GM12892 (cell line): ENCODE results near the gene MISP.

ENCODE experiments used
- POLR2A ChIP-seq: IDR thresholded peaks from 2 replicates; pipeline ENCODE4 v1.6.1; 2011; ENCODE audit warnings: low read depth, low read length, control low read depth
- POLR2AphosphoS5 ChIP-seq: IDR thresholded peaks from 2 replicates; pipeline ENCODE4 v1.6.1; 2011; ENCODE audit warnings: low read depth, low read length, control low read depth
- TAF1 ChIP-seq: IDR thresholded peaks from 2 replicates; pipeline ENCODE4 v1.6.1; 2011; ENCODE audit warnings: low read depth, mild to moderate bottlenecking, control low read depth, low read length, borderline replicate concordance

DNA sequence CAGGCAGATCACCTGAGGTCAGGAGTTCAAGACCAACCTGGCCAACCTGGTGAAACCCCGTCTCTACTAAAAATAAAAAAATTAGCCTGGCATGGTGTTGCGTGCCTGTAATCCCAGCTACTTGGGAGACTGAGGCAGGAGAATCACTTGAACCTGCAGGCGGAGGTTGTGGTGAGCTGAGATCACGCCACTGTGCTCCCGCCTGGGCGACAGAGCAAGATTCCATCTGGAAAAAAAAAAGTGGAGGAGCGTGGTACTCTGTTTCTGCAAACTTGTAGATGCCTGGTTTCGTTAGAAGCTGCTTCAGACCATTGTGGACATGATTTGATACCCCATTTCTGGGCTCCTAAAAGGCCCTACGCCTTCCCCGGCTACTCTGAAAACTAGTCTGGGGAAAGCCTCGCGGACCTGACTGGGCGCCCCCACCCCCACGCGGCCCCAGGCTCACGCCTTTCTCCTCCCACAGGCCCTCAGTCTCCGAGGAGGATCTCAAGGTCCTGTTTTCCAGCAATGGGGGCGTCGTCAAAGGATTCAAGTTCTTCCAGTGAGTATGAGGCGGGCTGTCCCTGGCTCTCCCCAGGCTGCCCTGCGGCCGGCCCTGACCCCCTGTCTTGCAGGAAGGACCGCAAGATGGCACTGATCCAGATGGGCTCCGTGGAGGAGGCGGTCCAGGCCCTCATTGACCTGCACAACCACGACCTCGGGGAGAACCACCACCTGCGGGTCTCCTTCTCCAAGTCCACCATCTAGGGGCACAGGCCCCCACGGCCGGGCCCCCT lies 59.4 kb downstream of the MISP start:
- TF ChIP-seq POLR2A (no peak; the same call in 1 of the 2 replicates), POLR2AphosphoS5 (no peak; the same call in 1 of the 2 replicates), TAF1 (no peak)
